ENCODE data around the gene KRT20.
A peak's percentile ranks its signal among the peaks of the same experiment; 100 is the strongest.

KRT20 gene

DNA sequence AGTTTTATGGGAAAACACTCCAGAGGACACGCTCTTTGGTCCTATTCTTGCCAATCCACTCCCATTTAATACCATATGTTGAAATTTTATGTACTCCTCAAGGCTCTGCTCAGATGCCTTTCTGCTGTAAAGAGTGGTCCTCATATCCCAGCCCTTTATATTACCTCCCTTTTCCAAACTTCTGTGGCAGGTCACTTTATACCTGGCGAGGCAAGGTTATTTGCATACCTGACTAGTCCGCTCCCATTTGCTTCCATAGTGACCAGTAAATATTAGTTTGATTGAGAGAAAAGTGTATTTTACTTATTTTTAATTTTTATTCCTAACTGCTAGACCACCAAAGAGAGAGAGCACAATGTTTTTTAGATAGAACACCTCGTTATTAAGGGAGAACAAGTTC, 35.3 kb downstream of the KRT20 start:
- no peak for DNase-seq

DNA sequence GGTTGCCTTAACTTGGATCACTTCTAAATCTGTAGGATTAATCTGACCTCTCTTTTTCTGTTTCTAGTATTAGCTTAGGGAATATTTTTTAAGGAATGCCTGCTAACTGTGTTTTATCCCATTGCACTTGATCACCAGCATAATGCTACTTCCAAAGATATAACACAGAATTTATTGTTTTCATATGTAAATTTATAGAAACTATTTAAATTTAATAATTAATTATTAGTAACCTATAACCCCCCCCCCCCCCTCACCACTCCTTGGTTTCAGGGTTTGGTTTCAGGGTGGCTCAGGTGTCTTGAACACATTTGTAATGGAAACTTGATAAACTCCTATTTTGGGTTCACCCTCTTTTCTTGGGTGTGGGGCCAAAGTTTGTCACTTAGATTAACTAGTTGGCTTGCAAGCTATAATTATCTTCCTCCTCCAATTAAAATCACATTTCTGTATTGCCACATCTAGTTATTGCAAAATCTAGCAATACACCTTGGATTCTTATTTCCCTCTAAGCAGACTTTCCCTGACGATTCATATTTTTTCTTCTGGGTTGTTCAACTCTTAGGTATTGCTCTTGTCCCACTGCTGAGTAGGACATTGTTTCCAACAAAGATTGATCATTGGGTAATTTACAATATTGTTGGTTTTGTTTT, 36.3 kb downstream of the KRT20 start:
- no peak for DNase-seq

DNA sequence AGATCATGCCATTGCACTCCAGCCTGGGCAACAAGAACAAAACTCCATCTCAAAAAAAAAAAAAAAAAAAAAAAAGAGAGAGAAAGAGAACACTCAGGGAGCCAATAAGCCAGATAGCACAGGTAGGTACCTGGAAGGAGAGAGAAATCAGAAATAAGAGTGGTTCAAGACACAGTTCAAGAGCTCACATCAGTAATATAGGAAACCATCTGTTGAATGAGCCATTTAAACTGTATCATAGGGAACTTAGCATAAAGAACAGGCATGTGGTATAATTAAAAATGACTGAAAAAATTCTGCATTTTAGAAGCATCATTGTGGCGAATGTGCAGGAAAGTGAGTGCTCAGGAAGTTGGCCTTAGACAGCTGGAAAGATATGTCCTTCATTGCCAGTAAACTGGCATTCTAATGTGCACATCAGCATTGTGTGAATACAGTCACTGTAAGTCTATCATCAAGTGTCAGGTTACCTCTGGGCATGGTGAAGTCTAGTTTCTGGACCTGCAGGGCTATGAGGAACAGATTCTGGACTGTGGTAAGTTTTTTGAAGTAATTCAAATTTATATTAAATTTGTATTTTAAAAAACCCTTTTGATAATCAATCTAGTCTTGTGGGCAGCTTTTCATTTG, 38.4 kb downstream of the KRT20 start:
- peak; percentile 10 for DNase-seq

DNA sequence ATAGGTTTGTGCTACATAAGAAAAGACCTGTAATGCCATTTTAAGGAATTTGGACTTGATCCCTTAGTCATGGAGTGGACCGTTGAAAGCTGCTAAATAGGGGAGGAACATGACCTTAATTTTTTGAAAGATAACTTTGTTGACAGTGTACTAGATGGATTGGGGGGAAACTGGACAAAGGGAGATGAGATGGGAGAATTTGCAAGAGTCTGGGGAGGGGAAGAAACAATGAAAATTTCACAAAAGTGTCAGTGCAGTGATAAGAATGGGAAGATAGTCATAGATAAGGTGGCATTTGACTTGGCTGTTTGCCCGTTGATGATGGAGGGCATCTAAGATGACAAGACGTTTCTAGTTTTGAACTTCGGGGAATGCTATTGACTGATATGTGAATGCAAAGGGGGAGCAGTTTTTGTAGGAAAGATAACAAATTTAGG, 40.4 kb downstream of the KRT20 start:
- no peak for DNase-seq

DNA sequence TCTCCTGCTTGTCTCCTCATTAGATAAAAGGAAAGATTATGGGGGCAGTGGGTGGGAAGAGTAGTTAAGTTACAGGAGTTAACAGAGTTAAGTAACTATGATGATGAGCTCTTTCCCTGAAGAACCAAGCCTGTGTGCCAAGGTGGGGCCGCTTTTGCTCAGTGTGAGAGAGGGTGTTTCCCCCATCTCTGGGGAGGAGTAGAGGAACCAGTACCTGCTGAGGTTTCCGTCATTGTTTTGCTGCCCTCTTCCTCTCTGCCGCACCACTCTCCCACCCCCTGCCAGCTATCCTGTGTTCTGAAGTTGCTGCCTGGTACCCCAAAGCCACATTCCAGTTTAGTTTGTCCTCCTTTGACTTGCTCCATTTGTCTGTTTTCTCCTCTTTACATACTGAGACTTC, 41.8 kb downstream of the KRT20 start:
- no peak for DNase-seq

DNA sequence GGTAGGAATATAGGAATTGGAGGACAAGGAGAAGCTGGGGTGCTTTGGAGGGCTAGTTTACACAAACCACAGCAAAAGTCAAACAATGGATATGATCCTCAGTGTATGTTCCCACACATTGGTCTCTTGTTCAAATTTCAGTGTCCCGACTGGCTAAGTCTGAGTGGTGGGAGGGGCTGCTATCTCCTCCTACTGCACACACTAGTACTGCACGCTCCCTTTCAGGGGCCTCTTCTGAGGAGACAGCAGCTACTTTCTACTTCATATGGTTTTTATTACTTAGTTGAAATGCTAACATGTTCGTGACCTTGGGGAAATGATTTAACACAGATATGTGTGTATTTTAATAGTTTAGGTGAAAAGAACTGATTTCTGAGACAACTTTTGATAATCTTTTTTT, 43.8 kb downstream of the KRT20 start:
- DNase-seq = no peak

DNA sequence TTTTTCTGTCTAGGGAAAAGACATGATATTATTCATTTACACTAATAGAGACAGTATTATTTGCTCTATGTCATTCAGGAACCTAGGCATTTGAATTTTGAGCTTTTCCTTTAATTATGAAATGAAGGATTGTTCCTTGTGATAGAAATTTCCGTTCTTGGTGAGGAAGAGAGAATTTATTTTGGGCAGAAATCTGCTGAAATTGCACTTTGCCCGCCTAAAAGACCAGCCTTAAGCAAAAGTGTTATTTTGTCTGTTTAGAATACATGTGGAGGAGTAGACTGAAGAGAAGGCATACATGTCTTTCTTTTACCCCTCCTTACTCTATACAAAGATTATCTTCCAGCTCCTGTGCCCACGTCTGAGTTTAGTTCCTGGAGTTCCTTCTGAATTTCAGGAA, 45.8 kb downstream of the KRT20 start:
- no peak for DNase-seq

DNA sequence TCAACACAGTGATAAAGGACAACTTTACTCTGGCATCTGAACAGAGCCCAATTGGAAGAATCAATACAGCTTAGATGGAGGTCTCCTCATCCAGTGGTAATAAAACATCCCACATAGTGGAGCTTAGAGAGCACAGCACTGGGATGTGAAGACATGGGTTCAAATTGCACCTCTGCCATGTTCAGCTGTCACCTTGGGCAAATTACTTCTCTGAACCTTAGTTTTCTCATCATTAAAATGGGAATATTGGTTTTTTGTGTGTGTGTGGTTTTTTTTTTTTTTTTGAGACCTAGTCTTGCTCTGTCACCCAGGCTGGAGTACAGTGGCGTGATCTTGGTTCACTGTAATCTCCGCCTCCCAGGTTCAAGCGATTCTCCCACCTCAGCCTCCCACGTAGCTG, 49.0 kb downstream of the KRT20 start:
- no peak for DNase-seq

DNA sequence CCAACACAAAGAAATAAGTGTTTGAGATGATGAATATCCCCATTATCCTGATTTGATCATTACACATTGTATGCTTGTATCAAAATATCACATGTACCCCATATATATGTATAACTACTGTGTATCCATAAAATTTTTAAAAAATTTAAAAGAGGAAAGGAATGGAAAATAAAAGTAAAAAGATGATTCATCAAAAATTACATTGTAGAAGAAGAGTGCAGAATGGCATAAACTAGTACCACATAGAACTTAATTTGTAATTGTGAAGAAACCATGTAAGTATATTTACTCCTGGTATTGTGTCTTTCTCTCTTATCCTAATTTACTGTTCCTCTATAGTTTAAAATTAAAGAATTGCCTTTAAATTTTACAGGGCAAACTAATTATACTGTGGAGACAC, 51.2 kb downstream of the KRT20 start:
- DNase-seq = no peak

DNA sequence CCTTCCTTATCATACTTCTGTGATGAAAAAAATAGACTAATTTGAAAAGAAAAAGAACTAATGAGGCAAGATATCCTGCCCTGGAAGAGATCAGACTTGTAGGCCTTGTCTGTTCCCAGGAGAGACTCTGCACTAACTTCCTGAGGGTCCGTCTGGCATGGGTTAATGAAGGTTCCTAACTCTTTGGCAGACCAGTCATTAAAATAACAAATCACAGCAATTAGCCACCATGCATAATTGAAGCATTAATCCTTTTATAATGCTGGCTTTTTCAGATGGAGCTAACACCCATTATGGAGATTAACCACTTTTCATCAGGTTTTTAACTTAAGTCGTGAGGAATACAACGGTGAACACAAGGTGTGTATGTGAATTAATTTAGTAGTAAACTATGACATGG, 52.2 kb downstream of the KRT20 start:
- DNase-seq = no peak

DNA sequence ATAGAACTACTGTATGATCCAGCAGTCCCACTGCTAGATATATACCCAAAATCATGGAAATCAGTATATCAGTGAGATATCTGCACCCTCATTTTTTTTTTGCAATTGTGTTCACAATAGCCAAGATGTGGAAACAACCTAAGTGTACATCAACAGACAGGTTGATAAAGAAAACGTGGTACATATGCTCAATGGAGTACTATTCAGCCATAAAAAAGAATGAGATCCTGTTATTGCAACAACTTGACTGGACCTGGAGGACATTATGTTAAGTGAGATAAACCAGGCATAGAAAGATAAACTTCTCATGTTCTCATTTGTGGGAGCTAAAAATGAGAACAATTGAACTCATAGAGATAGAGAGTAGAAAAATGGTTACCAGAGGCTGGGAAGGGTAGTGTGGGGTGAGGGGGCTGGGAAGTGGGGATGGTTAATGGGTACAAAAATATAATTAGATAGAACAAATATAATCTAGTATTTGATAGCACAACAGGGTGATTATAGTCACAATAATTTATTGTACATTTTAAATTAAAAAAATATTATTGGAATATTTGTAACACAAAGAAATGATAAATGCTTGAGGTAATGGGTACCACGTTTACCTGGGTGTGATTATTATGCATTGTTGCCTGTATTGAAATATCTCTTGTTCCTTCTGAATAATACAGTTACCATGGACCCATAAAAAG, 54.8 kb downstream of the KRT20 start:
- DNase-seq = no peak

DNA sequence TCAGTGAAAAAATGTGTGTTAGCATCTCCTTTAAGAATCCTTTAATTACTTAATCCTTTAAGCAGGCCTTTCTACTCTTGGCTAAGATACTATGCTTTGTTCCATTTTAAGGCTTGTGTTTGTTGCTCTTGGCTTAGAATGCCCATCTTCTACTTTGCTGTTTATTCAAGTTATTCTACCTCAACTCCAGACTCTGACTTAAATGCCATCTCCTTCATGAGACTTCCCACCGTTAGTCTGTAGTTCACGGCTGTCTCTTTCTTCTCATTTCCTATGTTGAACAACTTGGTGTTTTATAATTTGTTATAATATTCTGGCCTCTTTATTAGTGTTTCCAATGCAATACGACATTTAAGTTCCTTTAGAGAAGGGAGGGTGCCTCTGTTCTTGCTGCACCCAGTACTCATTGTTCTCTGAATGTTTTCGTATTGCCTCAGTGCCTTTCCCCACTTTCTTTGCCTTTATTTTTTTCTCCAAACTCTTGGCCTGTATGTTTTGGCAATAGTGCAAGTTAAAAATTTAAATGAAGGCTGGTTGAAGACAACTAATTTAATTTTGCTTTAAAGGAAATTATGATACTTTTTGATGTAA, 56.5 kb downstream of the KRT20 start:
- no peak for DNase-seq

DNA sequence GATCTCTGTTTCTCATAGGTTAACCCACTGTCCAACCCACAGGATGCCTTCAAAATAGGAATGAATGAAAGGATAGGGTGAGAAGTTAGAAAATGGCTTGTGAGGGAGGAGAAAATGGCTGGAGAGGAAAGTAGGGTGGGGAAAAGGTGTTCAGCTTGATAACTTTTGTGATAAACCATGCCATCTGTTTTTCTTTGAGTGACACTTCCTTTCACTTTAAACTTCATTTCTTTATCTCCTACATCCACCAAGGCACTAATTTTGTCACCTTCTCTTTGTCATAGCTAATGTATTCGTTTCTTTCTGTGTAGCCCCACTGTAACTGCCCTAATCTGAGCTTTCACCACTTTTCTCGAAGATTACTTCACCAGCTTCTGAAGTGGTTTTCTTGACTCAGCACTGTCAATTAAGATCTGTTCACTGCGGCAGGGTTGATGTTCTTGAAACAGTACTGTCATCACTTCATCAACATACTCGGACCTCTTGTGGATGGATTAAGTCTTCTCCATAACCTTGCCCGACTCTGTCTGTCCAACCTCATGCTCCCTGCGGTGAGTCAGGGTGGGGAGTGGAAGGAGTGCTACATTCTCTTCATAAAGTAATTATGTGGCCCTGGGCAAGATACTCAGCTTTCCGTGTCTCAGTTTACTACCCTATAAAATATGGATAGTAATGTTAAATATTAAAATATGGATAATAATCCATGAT, 57.1 kb downstream of the KRT20 start:
- DNase-seq = no peak

Measured in HCEC 1CT (cell line).